ENCODE results near the gene APLN. TPM values are rescaled to one million over a fixed set of nuclear protein-coding genes. Genes with fewer than 3 reads are reported as not detected.
A peak's percentile ranks its signal among the peaks of the same experiment; 100 is the strongest.

Gene APLN
- total and polyA plus RNA-seq, 2 of the 13 experiments (the other 11 are each of a cell fraction or from before 2014, with no cell fraction given), result 0.02 to 0.17 TPM

GRCh38 chrX:129652565-129653169, 2.1 kb downstream of the APLN start:
- no peaks in the 10 kb centered on the region for H4K20me1 ChIP-seq (ENCODE audit: insufficient read depth, low read length)
- no peak overlapping the region for H3K27ac ChIP-seq (ENCODE audit: extremely low read length, insufficient read depth, low read length)
- FAIRE-seq (no peak), DNase-seq (ENCODE audit: low spot score) (no peak), ATAC-seq (no peak)
- no peaks in the 10 kb centered on the region for H3K36me3 ChIP-seq (replicated peaks in 1 of 2; ENCODE audit: control insufficient read depth in 1 of 2, insufficient read depth in 2 of 2, low read length in 2 of 2)
- no peak overlapping the region for H2AFZ ChIP-seq (ENCODE audit: low read length)
- no peak overlapping the region for H3K4me3 ChIP-seq (replicated peaks in 1 of 3; ENCODE audit: insufficient read depth in 1 of 3, low read depth in 2 of 3, low read length in 3 of 3)
- POLR2A ChIA-PET, result no interaction called here
- no peaks in the 10 kb centered on the region for H3K79me2 ChIP-seq (ENCODE audit: insufficient read depth, low read length)
- H3K9me3 ChIP-seq (ENCODE audit: low read length), result no peaks in the 10 kb centered on the region
- intact Hi-C loops (cut with micrococcal nuclease; ENCODE audit: unreplicated experiment), result no loop called here
- no peak overlapping the region for H3K4me2 ChIP-seq (ENCODE audit: low read depth, low read length)
- H3K4me1 ChIP-seq (ENCODE audit: insufficient read depth, low read length), result peaks cover 7% of the 10 kb centered on the region; the same call in 1 of the 2 replicates
- no TSS peak for BruUV-seq (replicated peaks)
- H3K9ac ChIP-seq (ENCODE audit: insufficient read depth, low read depth, low read length), result no peak overlapping the region
- no peak for TF ChIP-seq SP4 (CRISPR knock-in tag; IDR thresholded peaks at IDR 0.05)
- no peak for TF ChIP-seq ZBTB33 (CRISPR knock-in tag; IDR thresholded peaks at IDR 0.05)
- TF ChIP-seq CEBPB (IDR thresholded peaks at IDR 0.05; ENCODE audit: borderline replicate concordance, low read depth, low read length), result peak; percentile 25; the same call in 1 of the 2 replicates
- TF ChIP-seq ZNF652 (CRISPR knock-in tag; IDR thresholded peaks at IDR 0.05; ENCODE audit: borderline replicate concordance, low read depth), result no peak
- TF ChIP-seq ELF3 (CRISPR knock-in tag; IDR thresholded peaks at IDR 0.05), result no peak
- TF ChIP-seq THAP7 (CRISPR knock-in tag; IDR thresholded peaks at IDR 0.05), result no peak
- TF ChIP-seq SRSF4 (IDR thresholded peaks at IDR 0.05; ENCODE audit: low read depth, low read length, poor library complexity, severe bottlenecking), result no peak
- TF ChIP-seq ZNF639 (CRISPR knock-in tag; conservative IDR thresholded peaks at IDR 0.05), result no peak
- TF ChIP-seq ZNF510 (CRISPR knock-in tag; IDR thresholded peaks at IDR 0.05; ENCODE audit: low read depth), result no peak
- 60% methylated on average over 6 of the region's 8 CpGs for WGBS (ENCODE audit: low lambda C conversion rate)
- in situ Hi-C loops (cut with HindIII; ENCODE audit: extremely low pct_ligation_motif_present, low pct_unique_long_range_greater_than_20kb), result no loop called here
- H3K27me3 ChIP-seq (ENCODE audit: control insufficient read depth in 1 of 2, insufficient read depth in 2 of 2, low read length in 2 of 2), result peaks cover 3 to 29% of the 10 kb centered on the region in 2 experiments; a peak in 4 of 5 replicates
- CTCF ChIA-PET (ENCODE audit: low intra/inter-chr PET ratio, low total read pairs), result no interaction called here
